H9 (cell line): ENCODE results near the gene ARHGEF10L. TPM values are rescaled to one million over a fixed set of nuclear protein-coding genes. Genes with fewer than 3 reads are reported as not detected.

Source experiments
- DNase-seq: peaks from one replicate; pipeline ENCODE4 v3.0.0-alpha.2; 2017
- H2AFZ ChIP-seq: one replicate; pipeline ENCODE4 v1.6.1; 2013; ENCODE audit warnings: mild to moderate bottlenecking, low read length, control low read depth, moderate library complexity
- H2AK5ac ChIP-seq: 2 replicates; pipeline ENCODE4 v1.6.1; 2013; ENCODE audit warnings: low read length, control low read depth, mixed read lengths; ENCODE audit not compliant: insufficient read length
- H2BK120ac ChIP-seq: one replicate; pipeline ENCODE4 v1.6.1; 2013; ENCODE audit warnings: low read depth, mild to moderate bottlenecking, low read length, control low read depth, inconsistent platforms; ENCODE audit not compliant: poor library complexity, severe bottlenecking
- H2BK12ac ChIP-seq: 2 replicates; pipeline ENCODE4 v1.6.1; 2013; ENCODE audit warnings: low read length, control low read depth, mixed read lengths, low read depth; ENCODE audit not compliant: insufficient read length
- H2BK15ac ChIP-seq: 2 replicates; pipeline ENCODE4 v1.6.1; 2013; ENCODE audit warnings: low read depth, low read length, control low read depth
- H2BK20ac ChIP-seq: one replicate; pipeline ENCODE4 v1.6.1; 2013; ENCODE audit warnings: low read depth, mild to moderate bottlenecking, low read length, control low read depth, inconsistent platforms; ENCODE audit not compliant: poor library complexity, severe bottlenecking
- H2BK5ac ChIP-seq: 2 replicates; pipeline ENCODE4 v1.6.1; 2013; ENCODE audit warnings: low read length, control low read depth, mixed read lengths; ENCODE audit not compliant: insufficient read length
- H3K14ac ChIP-seq: 2 replicates; pipeline ENCODE4 v1.6.1; 2013; ENCODE audit warnings: low read length, control low read depth; ENCODE audit not compliant: insufficient read depth
- H3K18ac ChIP-seq: 2 replicates; pipeline ENCODE4 v1.6.1; 2013; ENCODE audit warnings: low read depth, mild to moderate bottlenecking, mixed read lengths, low read length, control low read depth; ENCODE audit not compliant: insufficient read length
- H3K23ac ChIP-seq: 2 replicates; pipeline ENCODE4 v1.6.1; 2013; ENCODE audit warnings: low read length, control low read depth, mixed read lengths, low read depth; ENCODE audit not compliant: insufficient read length
- H3K23me2 ChIP-seq: 2 replicates; pipeline ENCODE4 v1.6.1; 2013; ENCODE audit warnings: low read depth, mild to moderate bottlenecking, mixed read lengths, low read length, control low read depth; ENCODE audit not compliant: insufficient read length, poor library complexity, severe bottlenecking
- H3K27ac ChIP-seq: 2 replicates; pipeline ENCODE4 v1.5.1; 2013; ENCODE audit warnings: low read length, control low read depth, mixed read lengths, low read depth; ENCODE audit not compliant: insufficient read length
- H3K27me3 ChIP-seq: 2 replicates; pipeline ENCODE4 v1.6.1; 2013; ENCODE audit warnings: low read length, control low read depth, inconsistent platforms; ENCODE audit not compliant: insufficient read depth
- H3K4ac ChIP-seq: 2 replicates; pipeline ENCODE4 v1.6.1; 2013; ENCODE audit warnings: low read depth, mild to moderate bottlenecking, control low read depth, inconsistent platforms, low read length, moderate library complexity
- H3K4me1 ChIP-seq: 2 replicates; pipeline ENCODE4 v1.6.1; 2013; ENCODE audit warnings: low read length, control low read depth, inconsistent platforms; ENCODE audit not compliant: insufficient read depth
- H3K4me2 ChIP-seq: 2 replicates; pipeline ENCODE4 v1.6.1; 2013; ENCODE audit warnings: low read length, control low read depth, mixed read lengths; ENCODE audit not compliant: insufficient read length, insufficient read depth
- H3K56ac ChIP-seq: 2 replicates; pipeline ENCODE4 v1.6.1; 2013; ENCODE audit warnings: low read depth, mild to moderate bottlenecking, mixed read lengths, low read length, control low read depth; ENCODE audit not compliant: insufficient read length
- H3K79me1 ChIP-seq: 2 replicates; pipeline ENCODE4 v1.6.1; 2013; ENCODE audit warnings: low read depth, mild to moderate bottlenecking, moderate library complexity, low read length, control low read depth, inconsistent platforms; ENCODE audit not compliant: insufficient read depth, poor library complexity, severe bottlenecking
- H3K79me2 ChIP-seq: 2 replicates; pipeline ENCODE4 v1.6.1; 2013; ENCODE audit warnings: low read length, control low read depth, inconsistent platforms; ENCODE audit not compliant: insufficient read depth
- H3K9ac ChIP-seq: 2 replicates; pipeline ENCODE4 v1.6.1; 2013; ENCODE audit warnings: low read length, control low read depth, mixed read lengths; ENCODE audit not compliant: insufficient read length; ENCODE audit errors: extremely low read depth
- H3K9me3 ChIP-seq: one replicate; pipeline ENCODE4 v1.6.1; 2013; ENCODE audit warnings: low read depth, low read length, inconsistent platforms; ENCODE audit not compliant: control insufficient read depth
- H3T11ph ChIP-seq: one replicate; pipeline ENCODE4 v1.6.1; 2013; ENCODE audit warnings: mild to moderate bottlenecking, low read length, control low read depth, inconsistent platforms
- H4K20me1 ChIP-seq: one replicate; pipeline ENCODE4 v1.6.1; 2013; ENCODE audit not compliant: control insufficient read depth, insufficient read length, insufficient read depth
- H4K5ac ChIP-seq: 2 replicates; pipeline ENCODE4 v1.6.1; 2013; ENCODE audit warnings: low read depth, mild to moderate bottlenecking, mixed read lengths, low read length, control low read depth; ENCODE audit not compliant: insufficient read length
- H4K8ac ChIP-seq: replicated peaks from 2 replicates; pipeline ENCODE4 v1.6.1; 2013; ENCODE audit warnings: low read length, control low read depth, mixed read lengths, low read depth; ENCODE audit not compliant: insufficient read length
- H4K91ac ChIP-seq: 2 replicates; pipeline ENCODE4 v1.6.1; 2013; ENCODE audit warnings: low read depth, mild to moderate bottlenecking, moderate library complexity, mixed read lengths, low read length, control low read depth; ENCODE audit not compliant: insufficient read length
- H3K27ac Mint-ChIP-seq, 3 experiments: 2 replicates in 2 of 3; 3 replicates in 1 of 3; pipeline ENCODE4 v1.8.0; 2020 to 2021; ENCODE audit warnings: mixed read lengths in 3 of 3, mild to moderate bottlenecking in 1 of 3, moderate library complexity in 1 of 3
- H3K27me3 Mint-ChIP-seq: 2 replicates; pipeline ENCODE4 v1.8.0; 2021; ENCODE audit warnings: low read depth, mild to moderate bottlenecking, moderate library complexity, mixed read lengths
- H3K36me3 Mint-ChIP-seq, 3 experiments: 2 replicates in 2 of 3; 3 replicates in 1 of 3; pipeline ENCODE4 v1.8.0; 2020 to 2021; ENCODE audit warnings: low read depth in 3 of 3, mixed read lengths in 3 of 3; ENCODE audit not compliant: insufficient read depth in 1 of 3
- H3K4me1 Mint-ChIP-seq, 2 experiments: 2 replicates each; pipeline ENCODE4 v1.8.0; 2020; ENCODE audit warnings: mixed read lengths in 2 of 2
- H3K4me3 Mint-ChIP-seq, 2 experiments: 2 replicates in 1 of 2; 3 replicates in 1 of 2; pipeline ENCODE4 v1.8.0; 2020 to 2021; ENCODE audit warnings: mild to moderate bottlenecking in 2 of 2, mixed read lengths in 2 of 2, moderate library complexity in 1 of 2
- H3K9me3 Mint-ChIP-seq, 2 experiments: 2 replicates in 1 of 2; 3 replicates in 1 of 2; pipeline ENCODE4 v1.8.0; 2020; ENCODE audit warnings: mild to moderate bottlenecking in 2 of 2, mixed read lengths in 2 of 2, moderate library complexity in 1 of 2
- WGBS: extraction: QIAGEN DNeasy Blood & Tissue Kit; methylation state at CpG from one replicate; pipeline ENCODE4 v1.1.7; 2013; ENCODE audit warnings: missing lambda C conversion rate, low lambda C conversion rate, mixed read lengths; ENCODE audit not compliant: insufficient read length; ENCODE audit errors: extremely low coverage; 5-methylcytosine and 5-hydroxymethylcytosine counted together
- total RNA-seq: library from RNA; stranded (reverse); gene quantifications from 2 replicates; pipeline ENCODE4 v1.2.1, GENCODE V29; 2021
- TF ChIP-seq, protein P1 (sequence below): fragments of 200-600 bp; sonication (generic); conservative IDR thresholded peaks from 3 replicates; pipeline ENCODE4 v1.8.0; 2021; ENCODE audit warnings: antibody characterized with exemption, mild to moderate bottlenecking

Gene ARHGEF10L
- total RNA-seq, 1 experiment from 2014 or later: 20.2 TPM

DNA sequence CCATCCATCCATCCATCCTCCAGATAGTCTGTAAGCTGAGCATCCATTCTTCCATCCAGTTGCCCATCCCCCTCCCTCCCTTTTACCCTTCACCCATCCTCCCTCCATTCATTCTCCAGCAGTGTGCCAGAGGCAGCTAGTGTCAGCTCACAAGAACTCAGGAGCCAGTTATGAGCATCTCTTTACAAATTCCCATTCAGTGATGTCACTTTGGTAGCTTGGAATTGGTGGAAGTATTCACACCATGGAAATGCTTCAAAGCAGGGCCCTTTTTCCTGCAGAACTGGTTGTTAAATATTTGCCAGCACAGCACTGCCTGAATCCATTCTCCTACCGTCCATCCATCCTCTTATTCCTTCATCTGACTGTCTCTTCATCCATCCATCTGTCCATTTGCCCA lies 72.5 kb downstream of the ARHGEF10L start:
- no peak overlapping the region for H2BK120ac ChIP-seq
- Mint-ChIP-seq H3K4me3 (no peak overlapping the region), H3K36me3 (peaks cover 7 to 24% (median 18%) of the 10 kb centered on the region in 3 experiments; a peak in 6 of 7 replicates), H3K4me1 (peaks cover 6 to 13% of the 10 kb centered on the region in 2 experiments), H3K27ac (no peak overlapping the region), H3K27me3 (peaks cover 1% of the 10 kb centered on the region; the same call in 1 of the 2 replicates), H3K9me3 (no peaks in the 10 kb centered on the region)
- H3K79me1 ChIP-seq: no peaks in the 10 kb centered on the region
- no peak overlapping the region for H4K5ac ChIP-seq
- H3K18ac ChIP-seq: no peak overlapping the region
- H3T11ph ChIP-seq: no peak overlapping the region
- H3K14ac ChIP-seq: no peak overlapping the region
- DNase-seq: no peak
- H3K56ac ChIP-seq: no peak overlapping the region
- no peak overlapping the region for H3K27ac ChIP-seq
- H3K23me2 ChIP-seq: no peaks in the 10 kb centered on the region
- no peak overlapping the region for H3K4me2 ChIP-seq
- no peaks in the 10 kb centered on the region for H4K20me1 ChIP-seq
- H3K9ac ChIP-seq: no peak overlapping the region
- H3K27me3 ChIP-seq: no peaks in the 10 kb centered on the region
- no peak overlapping the region for H4K8ac ChIP-seq
- TF ChIP-seq, protein P1, sequence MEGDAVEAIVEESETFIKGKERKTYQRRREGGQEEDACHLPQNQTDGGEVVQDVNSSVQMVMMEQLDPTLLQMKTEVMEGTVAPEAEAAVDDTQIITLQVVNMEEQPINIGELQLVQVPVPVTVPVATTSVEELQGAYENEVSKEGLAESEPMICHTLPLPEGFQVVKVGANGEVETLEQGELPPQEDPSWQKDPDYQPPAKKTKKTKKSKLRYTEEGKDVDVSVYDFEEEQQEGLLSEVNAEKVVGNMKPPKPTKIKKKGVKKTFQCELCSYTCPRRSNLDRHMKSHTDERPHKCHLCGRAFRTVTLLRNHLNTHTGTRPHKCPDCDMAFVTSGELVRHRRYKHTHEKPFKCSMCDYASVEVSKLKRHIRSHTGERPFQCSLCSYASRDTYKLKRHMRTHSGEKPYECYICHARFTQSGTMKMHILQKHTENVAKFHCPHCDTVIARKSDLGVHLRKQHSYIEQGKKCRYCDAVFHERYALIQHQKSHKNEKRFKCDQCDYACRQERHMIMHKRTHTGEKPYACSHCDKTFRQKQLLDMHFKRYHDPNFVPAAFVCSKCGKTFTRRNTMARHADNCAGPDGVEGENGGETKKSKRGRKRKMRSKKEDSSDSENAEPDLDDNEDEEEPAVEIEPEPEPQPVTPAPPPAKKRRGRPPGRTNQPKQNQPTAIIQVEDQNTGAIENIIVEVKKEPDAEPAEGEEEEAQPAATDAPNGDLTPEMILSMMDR: no peak
- no peak overlapping the region for H2BK20ac ChIP-seq
- no peak overlapping the region for H4K91ac ChIP-seq
- no peak overlapping the region for H3K4ac ChIP-seq
- WGBS: no CpG with 5 or more reads among the region's 1 CpG
- H3K4me1 ChIP-seq: no peaks in the 10 kb centered on the region
- H3K79me2 ChIP-seq: no peaks in the 10 kb centered on the region
- no peak overlapping the region for H2BK12ac ChIP-seq
- no peak overlapping the region for H2BK5ac ChIP-seq
- H2AK5ac ChIP-seq: no peak overlapping the region
- H3K9me3 ChIP-seq: no peaks in the 10 kb centered on the region
- H2AFZ ChIP-seq: no peak overlapping the region
- H3K23ac ChIP-seq: no peak overlapping the region
- no peak overlapping the region for H2BK15ac ChIP-seq
